HCT116 (cell line): ENCODE measurements around the gene ICAM1. TPM values are rescaled to one million over a fixed set of nuclear protein-coding genes. Genes with fewer than 3 reads are reported as not detected.

ENCODE experiments used
- ATAC-seq: fragments of 200-7000 bp; cut with Tn5 transposase; 2 replicates; pipeline ENCODE4 v1.9.1; 2020; ENCODE audit warnings: mild to moderate bottlenecking, moderate library complexity
- BruUV-seq: library from RNA; stranded (reverse); fragments of 400-500 nt; replicated peaks from 2 replicates; lab custom pipeline; 2021; lab: Mats Ljungman, UMichigan
- CTCF ChIA-PET: fragments of 300-600 bp; sonication (Branson Sonifier 250); formaldehyde crosslinking; loops from one replicate; lab custom pipeline; 2021; ENCODE audit warnings: antibody characterized with exemption; lab: Charles Lee
- POLR2A ChIA-PET: fragments of 300-600, 350-600 bp; sonication (Branson Sonifier 250); formaldehyde crosslinking; loops from one replicate; lab custom pipeline; 2021; ENCODE audit warnings: antibody characterized with exemption; lab: Charles Lee
- RAD21 ChIA-PET, 2 experiments: fragments of 300-600 bp; sonication (Branson Sonifier 250); formaldehyde crosslinking; loops; one replicate each; lab custom pipeline; 2023; ENCODE audit warnings: low total read pairs in 2 of 2; ENCODE audit not compliant: uncharacterized antibody in 2 of 2, unreplicated experiment in 2 of 2, low non-redundant PET in 1 of 2; lab: Charles Lee
- DNase-seq: peaks from one replicate; pipeline ENCODE4 v3.0.0-alpha.2; 2010; ENCODE audit warnings: low read depth, low spot score
- H2AFZ ChIP-seq: fragments of 200-600 bp; shearing (Covaris generic), sonication (generic); 2 replicates; pipeline ENCODE4 v1.6.1; 2017; ENCODE audit warnings: low read depth, mixed run types, mixed read lengths, antibody characterized with exemption, low read length; ENCODE audit not compliant: poor library complexity, severe bottlenecking
- H3K27ac ChIP-seq: 2 replicates; pipeline ENCODE4 v1.5.1; 2012; ENCODE audit warnings: low read depth, low read length
- H3K27me3 ChIP-seq: fragments of 200-600 bp; sonication (generic); 2 replicates; pipeline ENCODE4 v1.6.1; 2016; ENCODE audit warnings: mixed run types, low read length, mixed read lengths; ENCODE audit not compliant: insufficient read depth
- H3K36me3 ChIP-seq, 2 experiments: fragments of 200-500 bp in 1 of 2; fragments of 200-600 bp in 1 of 2; sonication (Bioruptor generic) in 1 of 2; sonication (generic) in 1 of 2; 2 replicates each; pipeline versions ENCODE4 v1.5.1 to v1.6.1; 2014 to 2016; ENCODE audit warnings: low read length in 2 of 2, inconsistent platforms in 1 of 2, mixed read lengths in 1 of 2, mixed run types in 1 of 2; ENCODE audit not compliant: insufficient read depth in 2 of 2, control insufficient read depth in 1 of 2
- H3K4me1 ChIP-seq, 2 experiments: fragments of 200-600 bp in 1 of 2; sonication (generic) in 1 of 2; 2 replicates each; pipeline versions ENCODE4 v1.5.1 to v1.6.1; 2012 to 2017; ENCODE audit warnings: low read length in 2 of 2, inconsistent platforms in 1 of 2, mild to moderate bottlenecking in 1 of 2, mixed read lengths in 1 of 2, mixed run types in 1 of 2, moderate library complexity in 1 of 2; ENCODE audit not compliant: insufficient read depth in 2 of 2, control insufficient read depth in 1 of 2
- H3K4me2 ChIP-seq: fragments of 200-600 bp; sonication (generic); 2 replicates; pipeline ENCODE4 v1.6.1; 2017; ENCODE audit warnings: mixed run types, low read length, mixed read lengths
- H3K4me3 ChIP-seq, 2 experiments: fragments of 200-600 bp in 1 of 2; sonication (generic) in 1 of 2; replicated peaks in 1 of 2; 2 replicates each; pipeline ENCODE4 v1.5.1; 2011 to 2016; ENCODE audit warnings: low read length in 2 of 2, control low read depth in 1 of 2, low read depth in 1 of 2, mild to moderate bottlenecking in 1 of 2, mixed read lengths in 1 of 2, mixed run types in 1 of 2
- H3K79me2 ChIP-seq: fragments of 200-600 bp; sonication (generic); 2 replicates; pipeline ENCODE4 v1.6.1; 2017; ENCODE audit warnings: mild to moderate bottlenecking, mixed run types, low read length, moderate library complexity, mixed read lengths; ENCODE audit not compliant: insufficient read depth
- H3K9ac ChIP-seq: fragments of 200-600 bp; sonication (generic); 2 replicates; pipeline ENCODE4 v1.6.1; 2016; ENCODE audit warnings: low read length, mixed read lengths
- H3K9me2 ChIP-seq: fragments of 200-600 bp; sonication (generic), shearing (Covaris generic); 2 replicates; pipeline ENCODE4 v1.6.1; 2017; ENCODE audit warnings: mixed run types, mild to moderate bottlenecking, moderate library complexity; ENCODE audit not compliant: insufficient read depth
- H3K9me3 ChIP-seq, 2 experiments: fragments of 200-500 bp in 1 of 2; fragments of 200-600 bp in 1 of 2; sonication (Bioruptor generic) in 1 of 2; sonication (generic) in 1 of 2; 2 replicates each; pipeline ENCODE4 v1.6.1; 2014 to 2017; ENCODE audit warnings: low read length in 2 of 2, mixed read lengths in 2 of 2, inconsistent platforms in 1 of 2, low read depth in 1 of 2, mild to moderate bottlenecking in 1 of 2, mixed run types in 1 of 2, moderate library complexity in 1 of 2; ENCODE audit not compliant: control insufficient read depth in 1 of 2, insufficient read depth in 1 of 2
- H4K20me1 ChIP-seq: fragments of 200-600 bp; sonication (generic), shearing (Covaris generic); 2 replicates; pipeline ENCODE4 v1.6.1; 2017; ENCODE audit warnings: mixed run types, mild to moderate bottlenecking, moderate library complexity; ENCODE audit not compliant: insufficient read depth
- CBX3 ChIP-seq: IDR thresholded peaks from 2 replicates; pipeline ENCODE4 v1.6.1; 2012; ENCODE audit warnings: low read depth
- CEBPB ChIP-seq: IDR thresholded peaks from 2 replicates; pipeline ENCODE4 v1.6.1; 2012; ENCODE audit warnings: low read depth
- EGR1 ChIP-seq: IDR thresholded peaks from 2 replicates; pipeline ENCODE4 v1.6.1; 2012; ENCODE audit warnings: low read depth
- ELF1 ChIP-seq: IDR thresholded peaks from 2 replicates; pipeline ENCODE4 v1.6.1; 2012; ENCODE audit warnings: low read depth, borderline replicate concordance
- EZH2 ChIP-seq: fragments of 200-600 bp; sonication (generic); IDR thresholded peaks from 2 replicates; pipeline ENCODE4 v1.6.1; 2017; ENCODE audit warnings: antibody characterized with exemption, mixed run types
- FOSL1 ChIP-seq: IDR thresholded peaks from 2 replicates; pipeline ENCODE4 v1.6.1; 2012; ENCODE audit warnings: low read depth
- POLR2A ChIP-seq: IDR thresholded peaks from 2 replicates; pipeline ENCODE4 v1.7.0; 2011; ENCODE audit warnings: borderline replicate concordance; ENCODE audit not compliant: insufficient read depth, insufficient read length; ENCODE audit errors: extremely low read depth
- REST ChIP-seq: IDR thresholded peaks from 2 replicates; pipeline ENCODE4 v1.6.1; 2012; ENCODE audit warnings: low read depth
- SIN3A ChIP-seq: IDR thresholded peaks from 2 replicates; pipeline ENCODE4 v1.6.1; 2012; ENCODE audit warnings: low read depth
- ZFX ChIP-seq: fragments of 450-650 bp; IDR thresholded peaks from 2 replicates; pipeline ENCODE4 v1.6.1; 2017
- intact Hi-C: fragments of 100-400 bp; cut with micrococcal nuclease; formaldehyde crosslinking; loops from 2 replicates; pipeline ENCODE4 v1.10.0; 2022
- total RNA-seq: library from RNA; stranded (reverse); gene quantifications from one replicate; pipeline ENCODE4 v1.2.1, GENCODE V29; 2021; ENCODE audit not compliant: unreplicated experiment
- TF ChIP-seq, protein P1 (sequence below): IDR thresholded peaks from 2 replicates; pipeline ENCODE4 v1.6.1; 2012
- TF ChIP-seq, protein P2 (sequence below), 3 experiments: fragments of 200-600 bp in 1 of 3; sonication (generic) in 1 of 3; IDR thresholded peaks in 2 of 3; conservative IDR thresholded peaks in 1 of 3; 2 replicates each; pipeline ENCODE4 v1.5.1; 2012 to 2017; ENCODE audit warnings: low read depth in 2 of 3, low read length in 2 of 3, antibody characterized with exemption in 1 of 3, borderline replicate concordance in 1 of 3, control low read depth in 1 of 3, mild to moderate bottlenecking in 1 of 3, mixed read lengths in 1 of 3, mixed run types in 1 of 3, moderate library complexity in 1 of 3; ENCODE audit not compliant: insufficient read depth in 1 of 3

The ICAM1 gene
- total RNA-seq, 1 experiment from 2014 or later: 5.0 TPM

- no peak overlapping the region for H2AFZ ChIP-seq
- H4K20me1 ChIP-seq: no peaks in the 10 kb centered on the region; the same call in 1 of the 2 replicates
- TF ChIP-seq SIN3A (no peak), EGR1 (peak; percentile 95), FOSL1 (peak; percentile 34; the same call in 1 of the 2 replicates)
- TF ChIP-seq, protein P1, sequence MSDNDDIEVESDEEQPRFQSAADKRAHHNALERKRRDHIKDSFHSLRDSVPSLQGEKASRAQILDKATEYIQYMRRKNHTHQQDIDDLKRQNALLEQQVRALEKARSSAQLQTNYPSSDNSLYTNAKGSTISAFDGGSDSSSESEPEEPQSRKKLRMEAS: peak; percentile 34; the same call in 1 of the 2 replicates
- ATAC-seq: peak; percentile 72
- H3K36me3 ChIP-seq: peaks cover 10 to 23% of the 10 kb centered on the region in 2 experiments
- H3K27ac ChIP-seq: peak overlapping the region; percentile 56
- no TSS peak for BruUV-seq
- no peaks in the 10 kb centered on the region for H3K9me3 ChIP-seq
- ChIA-PET CTCF (interaction anchor here (0.7 to 7.7 kb wide), 16 partner anchors 8 to 439 kb away, joined by 3 to 233 read pairs (median 10); partner anchors contain the start of genes CDC37, ICAM1, ICAM5 and TYK2), POLR2A (interaction anchor here (0.6 to 2.3 kb wide), 5 partner anchors 29 to 185 kb away, joined by 3 to 11 read pairs (median 5); partner anchors contain the start of gene ICAM5), RAD21 (interaction anchor here (0.6 to 2.4 kb wide), 7 partner anchors 9 to 131 kb away, joined by 3 to 22 read pairs (median 6); partner anchors contain the start of gene ICAM1 (in 1 of the 2))
- H3K9ac ChIP-seq: peak overlapping the region; percentile 49
- H3K4me1 ChIP-seq: peaks cover 24 to 32% of the 10 kb centered on the region in 2 experiments
- intact Hi-C loops: no loop called here
- H3K4me2 ChIP-seq: peak overlapping the region; percentile 74
- H3K4me3 ChIP-seq: peak overlapping the region in 1 of 2 experiments; percentile 29; a peak in 2 of 4 replicates
- DNase-seq: peak; percentile 23
- H3K27me3 ChIP-seq: no peaks in the 10 kb centered on the region
- H3K9me2 ChIP-seq: no peaks in the 10 kb centered on the region
- peaks cover 5% of the 10 kb centered on the region; the same call in 1 of the 2 replicates for H3K79me2 ChIP-seq
Observed at GRCh38 chr19:10260141-10260584, 10.8 kb upstream of the ICAM1 start.

GRCh38 chr19:10262771-10263170, 8.1 kb upstream of the ICAM1 start:
- intact Hi-C loops: no loop called here
- Histone ChIP-seq H3K27ac (no peak overlapping the region), H2AFZ (no peak overlapping the region), H3K9me2 (no peaks in the 10 kb centered on the region), H3K9ac (no peak overlapping the region), H3K4me3 (no peak overlapping the region), H3K36me3 (peaks cover 0 to 11% of the 10 kb centered on the region in 2 experiments; a peak in 1 of 4 replicates)
- RAD21 ChIA-PET: interaction anchor here in 1 of 2 experiments (0.7 kb wide), 1 partner anchor 1144 kb away, joined by 3 read pairs; no protein-coding TSS in a partner anchor
- no TSS peak for BruUV-seq
- no peak for TF ChIP-seq CBX3
- TF ChIP-seq, protein P2, sequence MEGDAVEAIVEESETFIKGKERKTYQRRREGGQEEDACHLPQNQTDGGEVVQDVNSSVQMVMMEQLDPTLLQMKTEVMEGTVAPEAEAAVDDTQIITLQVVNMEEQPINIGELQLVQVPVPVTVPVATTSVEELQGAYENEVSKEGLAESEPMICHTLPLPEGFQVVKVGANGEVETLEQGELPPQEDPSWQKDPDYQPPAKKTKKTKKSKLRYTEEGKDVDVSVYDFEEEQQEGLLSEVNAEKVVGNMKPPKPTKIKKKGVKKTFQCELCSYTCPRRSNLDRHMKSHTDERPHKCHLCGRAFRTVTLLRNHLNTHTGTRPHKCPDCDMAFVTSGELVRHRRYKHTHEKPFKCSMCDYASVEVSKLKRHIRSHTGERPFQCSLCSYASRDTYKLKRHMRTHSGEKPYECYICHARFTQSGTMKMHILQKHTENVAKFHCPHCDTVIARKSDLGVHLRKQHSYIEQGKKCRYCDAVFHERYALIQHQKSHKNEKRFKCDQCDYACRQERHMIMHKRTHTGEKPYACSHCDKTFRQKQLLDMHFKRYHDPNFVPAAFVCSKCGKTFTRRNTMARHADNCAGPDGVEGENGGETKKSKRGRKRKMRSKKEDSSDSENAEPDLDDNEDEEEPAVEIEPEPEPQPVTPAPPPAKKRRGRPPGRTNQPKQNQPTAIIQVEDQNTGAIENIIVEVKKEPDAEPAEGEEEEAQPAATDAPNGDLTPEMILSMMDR (IDR thresholded peaks at IDR 0.05 in 2 of 3, conservative IDR thresholded peaks at IDR 0.05 in 1 of 3; ENCODE audit: borderline replicate concordance in 1 of 3, insufficient read depth in 1 of 3, low read depth in 2 of 3, low read length in 2 of 3): no peak
- TF ChIP-seq FOSL1: no peak
- no peak for TF ChIP-seq REST
- TF ChIP-seq ELF1: no peak
- TF ChIP-seq SIN3A: no peak
- no peak for TF ChIP-seq CEBPB
- TF ChIP-seq ZFX: no peak
- no peak for TF ChIP-seq POLR2A
- TF ChIP-seq, protein P1: no peak
- TF ChIP-seq EZH2: no peak
- TF ChIP-seq, all 23 proteins: peak for 0
- no peaks in the 10 kb centered on the region for H3K27me3 ChIP-seq
- no peaks in the 10 kb centered on the region; the same call in 1 of the 2 replicates for H4K20me1 ChIP-seq
- H3K4me2 ChIP-seq: no peak overlapping the region
- no peaks in the 10 kb centered on the region for H3K9me3 ChIP-seq
- ATAC-seq (no peak), DNase-seq (no peak)
- H3K4me1 ChIP-seq: peaks cover 24 to 32% of the 10 kb centered on the region in 2 experiments
- CTCF ChIA-PET: interaction anchor here (7.7 kb wide), 1 partner anchor 128 kb away, joined by 233 read pairs; no protein-coding TSS in a partner anchor
- POLR2A ChIA-PET: no interaction called here
- no peaks in the 10 kb centered on the region for H3K79me2 ChIP-seq
